ENCODE results near the gene EXOC3L1. TPM values are rescaled to one million over a fixed set of nuclear protein-coding genes. Genes with fewer than 3 reads are reported as not detected.
A peak's percentile ranks its signal among the peaks of the same experiment; 100 is the strongest.

EXOC3L1 gene
- total and polyA plus RNA-seq, 11 donors = 1.9 to 9.1 (median 3.2) TPM

DNA sequence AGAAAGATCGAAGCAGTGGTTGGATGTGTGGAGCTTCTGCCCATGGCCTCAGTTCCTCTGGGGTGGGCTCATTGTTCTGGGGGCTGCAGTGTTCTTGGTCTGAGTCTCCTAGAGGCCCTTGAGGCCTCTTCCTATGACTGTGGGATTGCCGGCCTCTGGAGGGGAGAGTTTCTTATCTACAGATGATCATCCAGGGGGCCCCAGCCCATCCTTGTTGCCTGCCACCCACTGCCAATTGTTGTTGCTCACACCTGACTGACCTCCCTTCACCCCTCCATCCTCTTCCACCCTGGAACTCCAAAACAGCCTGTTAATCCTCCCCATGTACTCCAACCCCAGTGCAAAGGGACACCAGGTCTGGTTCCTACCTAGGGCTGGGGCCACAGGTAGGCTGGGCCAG, 45.0 kb downstream of the EXOC3L1 start:
- ATAC-seq (no peak), DNase-seq (no peak)
- peaks cover 0 to 2% (median 0%) of the 10 kb centered on the region in 9 donors for H3K27me3 ChIP-seq
- peaks cover 0 to 94% (median 85%) of the 10 kb centered on the region in 9 donors for H3K36me3 ChIP-seq
- no peaks in the 10 kb centered on the region for H3K9me3 ChIP-seq
- 84 to 94% (median 92%) methylated on average over 2 of the region's 2 CpGs for WGBS, 4 donors
- peaks cover 0 to 3% (median 0%) of the 10 kb centered on the region in 12 donors for H3K4me1 ChIP-seq
- intact Hi-C loops (cut with DNase I) = no loop called here
- H3K4me3 ChIP-seq = no peak overlapping the region
- TF ChIP-seq, protein P1, sequence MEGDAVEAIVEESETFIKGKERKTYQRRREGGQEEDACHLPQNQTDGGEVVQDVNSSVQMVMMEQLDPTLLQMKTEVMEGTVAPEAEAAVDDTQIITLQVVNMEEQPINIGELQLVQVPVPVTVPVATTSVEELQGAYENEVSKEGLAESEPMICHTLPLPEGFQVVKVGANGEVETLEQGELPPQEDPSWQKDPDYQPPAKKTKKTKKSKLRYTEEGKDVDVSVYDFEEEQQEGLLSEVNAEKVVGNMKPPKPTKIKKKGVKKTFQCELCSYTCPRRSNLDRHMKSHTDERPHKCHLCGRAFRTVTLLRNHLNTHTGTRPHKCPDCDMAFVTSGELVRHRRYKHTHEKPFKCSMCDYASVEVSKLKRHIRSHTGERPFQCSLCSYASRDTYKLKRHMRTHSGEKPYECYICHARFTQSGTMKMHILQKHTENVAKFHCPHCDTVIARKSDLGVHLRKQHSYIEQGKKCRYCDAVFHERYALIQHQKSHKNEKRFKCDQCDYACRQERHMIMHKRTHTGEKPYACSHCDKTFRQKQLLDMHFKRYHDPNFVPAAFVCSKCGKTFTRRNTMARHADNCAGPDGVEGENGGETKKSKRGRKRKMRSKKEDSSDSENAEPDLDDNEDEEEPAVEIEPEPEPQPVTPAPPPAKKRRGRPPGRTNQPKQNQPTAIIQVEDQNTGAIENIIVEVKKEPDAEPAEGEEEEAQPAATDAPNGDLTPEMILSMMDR (IDR thresholded peaks at IDR 0.05) = no peak
- no peak for TF ChIP-seq POLR2A (IDR thresholded peaks at IDR 0.05)
- H3K27ac ChIP-seq = no peak overlapping the region

- TF ChIP-seq POLR2A (IDR thresholded peaks at IDR 0.05) = no peak
- TF ChIP-seq, protein P1 (IDR thresholded peaks at IDR 0.05) = no peak
- Histone ChIP-seq H3K9me3 (no peaks in the 10 kb centered on the region), H3K27ac (no peak overlapping the region), H3K4me3 (no peak overlapping the region), H3K36me3 (peaks cover 0 to 100% (median 96%) of the 10 kb centered on the region in 9 donors), H3K4me1 (no peaks in the 10 kb centered on the region), H3K27me3 (no peaks in the 10 kb centered on the region)
- intact Hi-C loops (cut with DNase I) = no loop called here
- WGBS, 4 donors = 88 to 93% (median 93%) methylated on average over 9 of the region's 9 CpGs; no CpG with 5 or more reads in 1 of the 4 donors
- ATAC-seq (no peak), DNase-seq (no peak)
These were observed 47.6 kb downstream of the EXOC3L1 start for GRCh38 chr16:67142342-67142741.

GRCh38 chr16:67141391-67141790, 48.5 kb downstream of the EXOC3L1 start:
- TF ChIP-seq, protein P1 (IDR thresholded peaks at IDR 0.05) = no peak
- TF ChIP-seq POLR2A (IDR thresholded peaks at IDR 0.05) = no peak
- no peaks in the 10 kb centered on the region for H3K4me1 ChIP-seq
- H3K27me3 ChIP-seq = no peaks in the 10 kb centered on the region
- no peaks in the 10 kb centered on the region for H3K9me3 ChIP-seq
- ATAC-seq (peak in 2 of 4 donors; percentile 33 to 50), DNase-seq (no peak)
- intact Hi-C loops (cut with DNase I) = no loop called here
- H3K4me3 ChIP-seq = no peak overlapping the region
- H3K36me3 ChIP-seq = peaks cover 0 to 100% (median 97%) of the 10 kb centered on the region in 9 donors
- H3K27ac ChIP-seq = no peak overlapping the region
- WGBS, 4 donors = 96 to 98% (median 98%) methylated on average over 12 to 13 of the region's 13 CpGs

GRCh38 chr16:67137605-67138004, 52.3 kb downstream of the EXOC3L1 start:
- Histone ChIP-seq H3K27me3 (no peaks in the 10 kb centered on the region), H3K36me3 (peaks cover 0 to 100% (median 98%) of the 10 kb centered on the region in 9 donors), H3K4me3 (no peak overlapping the region), H3K4me1 (no peaks in the 10 kb centered on the region), H3K9me3 (no peaks in the 10 kb centered on the region), H3K27ac (no peak overlapping the region)
- ATAC-seq (no peak), DNase-seq (no peak)
- TF ChIP-seq, protein P1 (IDR thresholded peaks at IDR 0.05) = no peak
- TF ChIP-seq POLR2A (IDR thresholded peaks at IDR 0.05) = no peak
- intact Hi-C loops (cut with DNase I) = no loop called here
- 50 to 63% (median 61%) methylated on average over 3 of the region's 3 CpGs for WGBS, 4 donors

MicroRNAs encoded within 50 kb of the gene (microRNA counts, 767-probe panel; counts per million panel counts)
- 1,472 to 1,754 counts per million in 2 donors for microRNA hsa-miR-328

Small RNA genes within 50 kb of the gene (microRNA-seq; reads per million reads assigned to microRNA genes)
- gene MIR328 = 154 to 533 (median 271) reads per million in 4 donors

Other genes with a start within 250 kb of the EXOC3L1 start
- gene CES3, start 228.9 kb downstream of the EXOC3L1 start, total RNA-seq = 1 to 10 TPM in 3 of 9 donors, under 1 TPM in 6; 0.51 to 1.7 (median 0.88) TPM
- 1 to 10 TPM in 1 of 2 donors, under 1 TPM in 1; 0.08 to 1.1 TPM for gene CES3, start 228.9 kb downstream of the EXOC3L1 start, polyA plus RNA-seq
- 10 to 100 TPM in 2 of 9 donors, 1 to 10 TPM in 7; 3.5 to 26.8 (median 7.1) TPM for gene CES4A, start 201.5 kb downstream of the EXOC3L1 start, total RNA-seq
- gene CES4A, start 201.5 kb downstream of the EXOC3L1 start, polyA plus RNA-seq = 10 to 100 TPM in 1 of 2 donors, 1 to 10 TPM in 1; 8.1 to 16.6 TPM
- 10 to 100 TPM; 16.4 to 53.6 (median 28.1) TPM for gene CBFB, start 161.0 kb downstream of the EXOC3L1 start, total RNA-seq
- gene CBFB, start 161.0 kb downstream of the EXOC3L1 start, polyA plus RNA-seq = 10 to 100 TPM; 11.3 to 41.0 TPM
- gene PHAF1, start 80.2 kb downstream of the EXOC3L1 start, total RNA-seq = 10 to 100 TPM in 5 of 9 donors, 1 to 10 TPM in 4; 8.4 to 17.8 (median 11.6) TPM
- gene PHAF1, start 80.2 kb downstream of the EXOC3L1 start, polyA plus RNA-seq = 10 to 100 TPM in 1 of 2 donors, 1 to 10 TPM in 1; 5.6 to 11.6 TPM
- 10 to 100 TPM in 5 of 9 donors, 1 to 10 TPM in 4; 8.6 to 17.5 (median 11.9) TPM for gene B3GNT9, start 39.1 kb downstream of the EXOC3L1 start, total RNA-seq
- gene B3GNT9, start 39.1 kb downstream of the EXOC3L1 start, polyA plus RNA-seq = 10 to 100 TPM in 1 of 2 donors, 1 to 10 TPM in 1; 6.4 to 16.9 TPM
- gene TRADD, start 30.2 kb downstream of the EXOC3L1 start, total RNA-seq = 10 to 100 TPM in 4 of 9 donors, 1 to 10 TPM in 5; 4.7 to 14.3 (median 8.4) TPM
- 10 to 100 TPM in 1 of 2 donors, 1 to 10 TPM in 1; 6.8 to 16.2 TPM for gene TRADD, start 30.2 kb downstream of the EXOC3L1 start, polyA plus RNA-seq
- gene FBXL8, start 30.2 kb downstream of the EXOC3L1 start, total RNA-seq = 10 to 100 TPM in 1 of 9 donors, 1 to 10 TPM in 8; 5.0 to 13.4 (median 7.2) TPM
- gene FBXL8, start 30.2 kb downstream of the EXOC3L1 start, polyA plus RNA-seq = 1 to 10 TPM; 5.4 to 9.2 TPM
- 10 to 100 TPM; 11.6 to 62.4 (median 35.4) TPM for gene HSF4, start 25.4 kb downstream of the EXOC3L1 start, total RNA-seq
- 10 to 100 TPM in 1 of 2 donors, 1 to 10 TPM in 1; 5.9 to 62.5 TPM for gene HSF4, start 25.4 kb downstream of the EXOC3L1 start, polyA plus RNA-seq
- gene NOL3, start 19.6 kb downstream of the EXOC3L1 start, total RNA-seq = 100 to 1,000 TPM in 1 of 9 donors, 10 to 100 TPM in 8; 64.9 to 119 (median 77.4) TPM
- 100 to 1,000 TPM; 112 to 121 TPM for gene NOL3, start 19.6 kb downstream of the EXOC3L1 start, polyA plus RNA-seq
- gene MATCAP1, start 6.2 kb downstream of the EXOC3L1 start, total RNA-seq = 10 to 100 TPM in 5 of 9 donors, 1 to 10 TPM in 4; 4.1 to 21.6 (median 11.1) TPM
- gene MATCAP1, start 6.2 kb downstream of the EXOC3L1 start, polyA plus RNA-seq = 10 to 100 TPM; 10.2 to 15.5 TPM
- gene E2F4, start 2.0 kb upstream of the EXOC3L1 start, total RNA-seq = 10 to 100 TPM; 25.2 to 71.3 (median 33.7) TPM
- 10 to 100 TPM; 29.3 to 41.4 TPM for gene E2F4, start 2.0 kb upstream of the EXOC3L1 start, polyA plus RNA-seq
- gene ELMO3, start 9.0 kb upstream of the EXOC3L1 start, total RNA-seq = 1 to 10 TPM in 1 of 9 donors, under 1 TPM in 8; 0.32 to 1.8 (median 0.65) TPM
- under 1 TPM; 0.68 to 0.91 TPM for gene ELMO3, start 9.0 kb upstream of the EXOC3L1 start, polyA plus RNA-seq
- 10 to 100 TPM in 6 of 9 donors, 1 to 10 TPM in 3; 6.2 to 21.8 (median 11.9) TPM for gene TMEM208, start 37.0 kb upstream of the EXOC3L1 start, total RNA-seq
- gene TMEM208, start 37.0 kb upstream of the EXOC3L1 start, polyA plus RNA-seq = 10 to 100 TPM; 49.5 to 79.7 TPM
- gene FHOD1, start 57.3 kb upstream of the EXOC3L1 start, total RNA-seq = 10 to 100 TPM in 8 of 9 donors, 1 to 10 TPM in 1; 9.6 to 30.3 (median 18.0) TPM
- gene FHOD1, start 57.3 kb upstream of the EXOC3L1 start, polyA plus RNA-seq = 10 to 100 TPM; 13.1 to 26.6 TPM
- gene SLC9A5, start 58.8 kb upstream of the EXOC3L1 start, total RNA-seq = 1 to 10 TPM in 6 of 9 donors, under 1 TPM in 3; 0.16 to 2.0 (median 1.3) TPM
- gene SLC9A5, start 58.8 kb upstream of the EXOC3L1 start, polyA plus RNA-seq = 1 to 10 TPM in 1 of 2 donors, under 1 TPM in 1; 0.29 to 1.0 TPM
- 1 to 10 TPM in 4 of 9 donors, under 1 TPM in 5; 0.44 to 4.0 (median 0.94) TPM for gene PLEKHG4, start 89.4 kb upstream of the EXOC3L1 start, total RNA-seq
- gene PLEKHG4, start 89.4 kb upstream of the EXOC3L1 start, polyA plus RNA-seq = 1 to 10 TPM; 1.2 to 1.4 TPM
- under 1 TPM in 1 of 9 donors, not detected in 8; 0.29 TPM for gene KCTD19, start 136.6 kb upstream of the EXOC3L1 start, total RNA-seq
- gene KCTD19, start 136.6 kb upstream of the EXOC3L1 start, polyA plus RNA-seq = under 1 TPM in 1 of 2 donors, not detected in 1; 0.19 TPM
- under 1 TPM in 1 of 9 donors, not detected in 8; 0.27 TPM for gene LRRC36, start 136.7 kb upstream of the EXOC3L1 start, total RNA-seq
- under 1 TPM; 0.15 to 0.42 TPM for gene LRRC36, start 136.7 kb upstream of the EXOC3L1 start, polyA plus RNA-seq
- gene TPPP3, start 203.4 kb upstream of the EXOC3L1 start, total RNA-seq = 10 to 100 TPM in 5 of 9 donors, 1 to 10 TPM in 4; 7.0 to 17.0 (median 10.2) TPM
- 10 to 100 TPM; 13.4 to 20.1 TPM for gene TPPP3, start 203.4 kb upstream of the EXOC3L1 start, polyA plus RNA-seq
- gene ZDHHC1, start 226.3 kb upstream of the EXOC3L1 start, total RNA-seq = 10 to 100 TPM in 1 of 9 donors, 1 to 10 TPM in 8; 3.5 to 11.6 (median 5.4) TPM
- gene ZDHHC1, start 226.3 kb upstream of the EXOC3L1 start, polyA plus RNA-seq = 1 to 10 TPM; 2.7 to 5.1 TPM
- gene HSD11B2, start 241.0 kb upstream of the EXOC3L1 start, total RNA-seq = under 1 TPM in 8 of 9 donors, not detected in 1; 0.32 to 1.00 (median 0.59) TPM
- under 1 TPM; 0.15 to 0.26 TPM for gene HSD11B2, start 241.0 kb upstream of the EXOC3L1 start, polyA plus RNA-seq